ENCODE results near the gene CST2. TPM values are rescaled to one million over a fixed set of nuclear protein-coding genes. Genes with fewer than 3 reads are reported as not detected.
"Not testable (repeated sequence)": the region's sequence is repeated elsewhere in the genome, so short reads cannot be mapped to it uniquely, and the experiment has no call there.

CST2 gene
- not detected for total RNA-seq

GRCh38 chr20:23826541-23827021 is at the start of gene CST2:
TSS of gene CST2 (minus strand) at chr20:23826729. CDS start at chr20:23826660, 69 bp downstream.
- H3K36me3 Mint-ChIP-seq = no peaks in the 10 kb centered on the region
- ATAC-seq = no peak
- no peak for DNase-seq (ENCODE audit: low spot score in 2 of 2)

GRCh38 chr20:23875606-23876237 is 49.2 kb upstream of the CST2 start:
- DNase-seq (ENCODE audit: low spot score in 2 of 2) = no peak
- no peaks in the 10 kb centered on the region for H3K36me3 Mint-ChIP-seq
- ATAC-seq = no peak
- no peak overlapping the region for H3K27ac Mint-ChIP-seq
- H3K9me3 Mint-ChIP-seq = no peaks in the 10 kb centered on the region

More at GRCh38 chr20:23826541-23827021, at the start of gene CST2:
- H3K27ac Mint-ChIP-seq = peak within 1 kb of the TSS in 1 of 2 donors; percentile 25
- H3K9me3 Mint-ChIP-seq = no peaks in the 10 kb centered on the region

GRCh38 chr20:23874747-23875146 is 48.2 kb upstream of the CST2 start:
- no peak for DNase-seq (ENCODE audit: low spot score in 2 of 2)
- Mint-ChIP-seq H3K36me3 (no peaks in the 10 kb centered on the region), H3K9me3 (no peaks in the 10 kb centered on the region), H3K27ac (peak overlapping the region in 1 of 2 donors; percentile 80)
- peak; percentile 53 to 61 for ATAC-seq

GRCh38 chr20:23873370-23874015 is 47.0 kb upstream of the CST2 start:
- ATAC-seq (peak; percentile 78 to 82), DNase-seq (ENCODE audit: low spot score in 2 of 2) (no peak)
- H3K27ac Mint-ChIP-seq = peak overlapping the region in 1 of 2 donors; percentile 80
- no peaks in the 10 kb centered on the region for H3K9me3 Mint-ChIP-seq
- H3K36me3 Mint-ChIP-seq = no peaks in the 10 kb centered on the region

GRCh38 chr20:23872065-23872464 is 45.5 kb upstream of the CST2 start:
- no peak for ATAC-seq
- Mint-ChIP-seq H3K27ac (no peak overlapping the region), H3K9me3 (no peaks in the 10 kb centered on the region), H3K36me3 (no peaks in the 10 kb centered on the region)
- DNase-seq (ENCODE audit: low spot score in 2 of 2) = no peak

GRCh38 chr20:23870461-23870860 is 43.9 kb upstream of the CST2 start:
- ATAC-seq (no peak), DNase-seq (ENCODE audit: low spot score in 2 of 2) (no peak)
- H3K36me3 Mint-ChIP-seq = no peaks in the 10 kb centered on the region
- no peak overlapping the region for H3K27ac Mint-ChIP-seq
- no peaks in the 10 kb centered on the region for H3K9me3 Mint-ChIP-seq

GRCh38 chr20:23869520-23869919 is 43.0 kb upstream of the CST2 start:
- Mint-ChIP-seq H3K9me3 (no peaks in the 10 kb centered on the region), H3K27ac (no peak overlapping the region), H3K36me3 (no peaks in the 10 kb centered on the region)
- DNase-seq (ENCODE audit: low spot score in 2 of 2) = no peak
- ATAC-seq = no peak

GRCh38 chr20:23868321-23868720 is 41.8 kb upstream of the CST2 start:
- DNase-seq (ENCODE audit: low spot score in 2 of 2) (no peak), ATAC-seq (no peak)

GRCh38 chr20:23867152-23867776 is 40.7 kb upstream of the CST2 start:
- Mint-ChIP-seq H3K27ac (no peak overlapping the region), H3K36me3 (no peaks in the 10 kb centered on the region), H3K9me3 (no peaks in the 10 kb centered on the region)
- no peak for ATAC-seq
- DNase-seq (ENCODE audit: low spot score in 2 of 2) = no peak

More at GRCh38 chr20:23868321-23868720, 41.8 kb upstream of the CST2 start:
- Mint-ChIP-seq H3K36me3 (no peaks in the 10 kb centered on the region), H3K9me3 (no peaks in the 10 kb centered on the region), H3K27ac (no peak overlapping the region)

- not testable (repeated sequence) for ATAC-seq; H3K36me3 Mint-ChIP-seq; H3K27ac Mint-ChIP-seq; H3K9me3 Mint-ChIP-seq; DNase-seq (ENCODE audit: low spot score in 2 of 2)
These were observed 34.2 kb upstream of the CST2 start for GRCh38 chr20:23860771-23861170.

- H3K36me3 Mint-ChIP-seq = no peaks in the 10 kb centered on the region
- ATAC-seq (no peak), DNase-seq (ENCODE audit: low spot score in 2 of 2) (no peak)
- no peaks in the 10 kb centered on the region for H3K9me3 Mint-ChIP-seq
- no peak overlapping the region for H3K27ac Mint-ChIP-seq
These were observed 31.6 kb upstream of the CST2 start for GRCh38 chr20:23857962-23858595.

- no peaks in the 10 kb centered on the region for H3K36me3 Mint-ChIP-seq
- no peak for DNase-seq (ENCODE audit: low spot score in 2 of 2)
- no peaks in the 10 kb centered on the region for H3K9me3 Mint-ChIP-seq
- no peak overlapping the region for H3K27ac Mint-ChIP-seq
- no peak for ATAC-seq
These were observed 30.2 kb upstream of the CST2 start for GRCh38 chr20:23856736-23857135.

- ATAC-seq (no peak), DNase-seq (ENCODE audit: low spot score in 2 of 2) (no peak)
- no peak overlapping the region for H3K27ac Mint-ChIP-seq
- no peaks in the 10 kb centered on the region for H3K9me3 Mint-ChIP-seq
- H3K36me3 Mint-ChIP-seq = no peaks in the 10 kb centered on the region
These were observed 29.7 kb upstream of the CST2 start for GRCh38 chr20:23856226-23856625.

GRCh38 chr20:23841693-23842092 is 15.2 kb upstream of the CST2 start:
- DNase-seq (ENCODE audit: low spot score in 2 of 2) (no peak), ATAC-seq (no peak)
- Mint-ChIP-seq H3K36me3 (no peaks in the 10 kb centered on the region), H3K9me3 (peaks cover 2 to 4% of the 10 kb centered on the region in 2 donors), H3K27ac (no peak overlapping the region)

GRCh38 chr20:23835716-23836115 is 9.2 kb upstream of the CST2 start:
- ATAC-seq = no peak
- DNase-seq (ENCODE audit: low spot score in 2 of 2) = no peak
- Mint-ChIP-seq H3K27ac (no peak overlapping the region), H3K36me3 (no peaks in the 10 kb centered on the region), H3K9me3 (peaks cover 0 to 4% of the 10 kb centered on the region in 2 donors)

GRCh38 chr20:23832775-23833513 is 6.4 kb upstream of the CST2 start:
- H3K36me3 Mint-ChIP-seq = no peaks in the 10 kb centered on the region
- H3K9me3 Mint-ChIP-seq = peaks cover 0 to 4% of the 10 kb centered on the region in 2 donors
- no peak overlapping the region for H3K27ac Mint-ChIP-seq
- DNase-seq (ENCODE audit: low spot score in 2 of 2) (no peak), ATAC-seq (no peak)
